Cerebellar nuclear complex (tissue), 1 donor: ENCODE measurements around the gene DOCK1.

Source experiments
- DNase-seq, 2 experiments: peaks; one replicate each; lab custom pipeline; 2025; lab: John Stamatoyannopoulos, UW

The DOCK1 gene

GRCh38 chr10:127011174-127011573 lies 105.9 kb downstream of the DOCK1 start:
- DNase-seq: no peak

- no peak for DNase-seq
Measured at GRCh38 chr10:127012071-127012768, 107.0 kb downstream of the DOCK1 start.

- DNase-seq: no peak
Measured at GRCh38 chr10:127012769-127013152, 107.5 kb downstream of the DOCK1 start.

GRCh38 chr10:127013211-127013656 lies 108.0 kb downstream of the DOCK1 start:
- DNase-seq: no peak

- DNase-seq: no peak
Measured at GRCh38 chr10:127013691-127014473, 108.7 kb downstream of the DOCK1 start.

- no peak for DNase-seq
Measured at GRCh38 chr10:127014671-127015070, 109.4 kb downstream of the DOCK1 start.

GRCh38 chr10:127015373-127015772 lies 110.1 kb downstream of the DOCK1 start:
- no peak for DNase-seq

GRCh38 chr10:127016331-127016730 lies 111.1 kb downstream of the DOCK1 start:
- DNase-seq: no peak

GRCh38 chr10:127017541-127018297 lies 112.5 kb downstream of the DOCK1 start:
- no peak for DNase-seq

GRCh38 chr10:127018298-127018650 lies 113.0 kb downstream of the DOCK1 start:
- DNase-seq: no peak

GRCh38 chr10:127018766-127019165 lies 113.5 kb downstream of the DOCK1 start:
- no peak for DNase-seq

- no peak for DNase-seq
Measured at GRCh38 chr10:127020260-127020659, 115.0 kb downstream of the DOCK1 start.

GRCh38 chr10:127021801-127022200 lies 116.6 kb downstream of the DOCK1 start:
- no peak for DNase-seq

- DNase-seq: no peak
Measured at GRCh38 chr10:127024685-127025435, 119.6 kb downstream of the DOCK1 start.

- no peak for DNase-seq
Measured at GRCh38 chr10:127027786-127028185, 122.6 kb downstream of the DOCK1 start.

GRCh38 chr10:127028556-127028955 lies 123.3 kb downstream of the DOCK1 start:
- no peak for DNase-seq

GRCh38 chr10:127029061-127029460 lies 123.8 kb downstream of the DOCK1 start:
- DNase-seq: no peak

- DNase-seq: no peak
Measured at GRCh38 chr10:127033216-127034033, 128.2 kb downstream of the DOCK1 start.

GRCh38 chr10:127034034-127034633 lies 128.9 kb downstream of the DOCK1 start:
- no peak for DNase-seq

- no peak for DNase-seq
Measured at GRCh38 chr10:127034790-127035189, 129.6 kb downstream of the DOCK1 start.

- no peak for DNase-seq
Measured at GRCh38 chr10:127035827-127036226, 130.6 kb downstream of the DOCK1 start.
